Measurements from ENCODE around the gene GRID2.
"Not testable (repeated sequence)": the region's sequence is repeated elsewhere in the genome, so short reads cannot be mapped to it uniquely, and the experiment has no call there.

GRID2 gene

GRCh38 chr4:92438722-92439121 is 135.0 kb downstream of the GRID2 start:
- DNase-seq (ENCODE audit: low spot score) = not testable (repeated sequence)

- not testable (repeated sequence) for DNase-seq (ENCODE audit: low spot score)
These were observed 138.4 kb downstream of the GRID2 start for GRCh38 chr4:92442131-92442530.

- not testable (repeated sequence) for DNase-seq (ENCODE audit: low spot score)
These were observed 140.5 kb downstream of the GRID2 start for GRCh38 chr4:92444143-92444843.

- no peak for DNase-seq (ENCODE audit: low spot score)
These were observed 141.4 kb downstream of the GRID2 start for GRCh38 chr4:92445127-92445526.

- DNase-seq (ENCODE audit: low spot score) = no peak
These were observed 143.6 kb downstream of the GRID2 start for GRCh38 chr4:92447255-92447905.

GRCh38 chr4:92448176-92448575 is 144.4 kb downstream of the GRID2 start:
- DNase-seq (ENCODE audit: low spot score) = not testable (repeated sequence)

- no peak for DNase-seq (ENCODE audit: low spot score)
These were observed 146.9 kb downstream of the GRID2 start for GRCh38 chr4:92450694-92451093.

GRCh38 chr4:92451782-92452181 is 148.0 kb downstream of the GRID2 start:
- DNase-seq (ENCODE audit: low spot score) = no peak

- DNase-seq (ENCODE audit: low spot score) = not testable (repeated sequence)
These were observed 148.6 kb downstream of the GRID2 start for GRCh38 chr4:92452383-92452782.

GRCh38 chr4:92455329-92455839 is 151.6 kb downstream of the GRID2 start:
- no peak for DNase-seq (ENCODE audit: low spot score)

- DNase-seq (ENCODE audit: low spot score) = no peak
These were observed 152.2 kb downstream of the GRID2 start for GRCh38 chr4:92455951-92456350.

GRCh38 chr4:92461732-92462131 is 158.0 kb downstream of the GRID2 start:
- no peak for DNase-seq (ENCODE audit: low spot score)

- DNase-seq (ENCODE audit: low spot score) = no peak
These were observed 173.5 kb downstream of the GRID2 start for GRCh38 chr4:92477298-92477697.

- DNase-seq (ENCODE audit: low spot score) = no peak
These were observed 179.6 kb downstream of the GRID2 start for GRCh38 chr4:92483341-92483740.

- DNase-seq (ENCODE audit: low spot score) = no peak
These were observed 184.7 kb downstream of the GRID2 start for GRCh38 chr4:92488496-92488895.

- no peak for DNase-seq (ENCODE audit: low spot score)
These were observed 193.4 kb downstream of the GRID2 start for GRCh38 chr4:92497141-92497540.

GRCh38 chr4:92501456-92501855 is 197.7 kb downstream of the GRID2 start:
- no peak for DNase-seq (ENCODE audit: low spot score)

GRCh38 chr4:92506933-92507332 is 203.2 kb downstream of the GRID2 start:
- DNase-seq (ENCODE audit: low spot score) = no peak

- no peak for DNase-seq (ENCODE audit: low spot score)
These were observed 210.9 kb downstream of the GRID2 start for GRCh38 chr4:92514627-92515026.

GRCh38 chr4:92516450-92516849 is 212.7 kb downstream of the GRID2 start:
- DNase-seq (ENCODE audit: low spot score) = no peak

GRCh38 chr4:92519727-92520126 is 216.0 kb downstream of the GRID2 start:
- DNase-seq (ENCODE audit: low spot score) = no peak

- DNase-seq (ENCODE audit: low spot score) = no peak
These were observed 216.8 kb downstream of the GRID2 start for GRCh38 chr4:92520563-92520962.

- no peak for DNase-seq (ENCODE audit: low spot score)
These were observed 218.2 kb downstream of the GRID2 start for GRCh38 chr4:92521941-92522340.

GRCh38 chr4:92522356-92522755 is 218.6 kb downstream of the GRID2 start:
- DNase-seq (ENCODE audit: low spot score) = no peak

Data from hematopoietic multipotent progenitor cell treated with erythropoietin and hydrocortisone succinate and interleukin-3 and kit ligand, for 17 days (in vitro differentiated cells).